HepG2 (cell line): Measurements from ENCODE around the gene IGFBP5. TPM values are rescaled to one million over a fixed set of nuclear protein-coding genes. Genes with fewer than 3 reads are reported as not detected.

Experiments used
- AGO1 ChIP-seq: fragments of 200-400 bp; formaldehyde crosslinking; IDR thresholded peaks from 2 replicates; pipeline ENCODE4 v1.6.1; 2017; ENCODE audit warnings: mild to moderate bottlenecking, low read depth, low read length, moderate library complexity; ENCODE audit not compliant: poor library complexity, severe bottlenecking
- ARNTL ChIP-seq: sonication (generic); formaldehyde crosslinking; IDR thresholded peaks from 2 replicates; pipeline ENCODE4 v1.4.0; 2020; ENCODE audit warnings: mild to moderate bottlenecking, missing genetic modification reagents
- CENPX ChIP-seq: sonication (generic); formaldehyde crosslinking; IDR thresholded peaks from 2 replicates; pipeline ENCODE4 v1.9.0; 2021; ENCODE audit warnings: mild to moderate bottlenecking, missing genetic modification reagents, moderate library complexity
- DDIT3 ChIP-seq: sonication (generic); formaldehyde crosslinking; IDR thresholded peaks from 2 replicates; pipeline ENCODE4 v1.4.0; 2020; ENCODE audit warnings: mild to moderate bottlenecking, missing genetic modification reagents
- FOSL1 ChIP-seq: sonication (generic); formaldehyde crosslinking; IDR thresholded peaks from 2 replicates; pipeline ENCODE4 v1.9.0; 2021; ENCODE audit warnings: missing genetic modification reagents, borderline replicate concordance
- GTF2F1 ChIP-seq: fragments of 150-350 bp; IDR thresholded peaks from 2 replicates; pipeline ENCODE4 v1.6.1; 2014; ENCODE audit warnings: low read length
- IKZF1 ChIP-seq: fragments of 450-650 bp; IDR thresholded peaks from 2 replicates; pipeline ENCODE4 v1.7.1; 2016
- IKZF4 ChIP-seq: sonication (generic); formaldehyde crosslinking; IDR thresholded peaks from 2 replicates; pipeline ENCODE4 v1.5.1; 2020; ENCODE audit warnings: borderline replicate concordance, mild to moderate bottlenecking, low read depth, missing genetic modification reagents; ENCODE audit errors: not compliant biosample characterization
- KAT7 ChIP-seq: IDR thresholded peaks from 2 replicates; pipeline ENCODE4 v1.6.1; 2018; ENCODE audit warnings: borderline replicate concordance, missing compliant biosample characterization
- NFE2L1 ChIP-seq: sonication (generic); formaldehyde crosslinking; IDR thresholded peaks from 2 replicates; pipeline ENCODE4 v1.4.0; 2020; ENCODE audit warnings: missing genetic modification reagents, mild to moderate bottlenecking, borderline replicate concordance
- POLR2AphosphoS2 ChIP-seq: IDR thresholded peaks from 2 replicates; pipeline ENCODE4 v1.6.1; 2011; ENCODE audit warnings: low read depth, low read length, improper control_type of control experiment
- PRPF4 ChIP-seq: fragments of 200-400 bp; formaldehyde crosslinking; IDR thresholded peaks from 2 replicates; pipeline ENCODE4 v1.6.1; 2016; ENCODE audit warnings: low read length, low read depth; ENCODE audit not compliant: poor library complexity, severe bottlenecking
- REPIN1 ChIP-seq: sonication (generic); formaldehyde crosslinking; IDR thresholded peaks from 2 replicates; pipeline ENCODE4 v1.8.0; 2022; ENCODE audit warnings: missing genetic modification reagents, low read depth, mild to moderate bottlenecking, borderline replicate concordance
- SALL1 ChIP-seq: sonication (generic); formaldehyde crosslinking; IDR thresholded peaks from 2 replicates; pipeline ENCODE4 v1.8.0; 2022; ENCODE audit warnings: mild to moderate bottlenecking, missing genetic modification reagents
- SMC3 ChIP-seq: IDR thresholded peaks from 2 replicates; pipeline ENCODE4 v1.6.1; 2011; ENCODE audit warnings: low read length, improper control_type of control experiment
- TBP ChIP-seq: sonication (generic); formaldehyde crosslinking; IDR thresholded peaks from 2 replicates; pipeline ENCODE4 v1.5.0; 2020; ENCODE audit warnings: missing genetic modification reagents
- TGIF2 ChIP-seq: IDR thresholded peaks from 2 replicates; pipeline ENCODE4 v1.6.1; 2016; ENCODE audit warnings: control low read depth, missing compliant biosample characterization
- TRIM22 ChIP-seq: fragments of 450-650 bp; IDR thresholded peaks from 2 replicates; pipeline ENCODE4 v1.6.1; 2017
- ZBED4 ChIP-seq: sonication (generic); formaldehyde crosslinking; IDR thresholded peaks from 2 replicates; pipeline ENCODE4 v1.4.0; 2020; ENCODE audit warnings: missing genetic modification reagents, borderline replicate concordance
- ZBTB38 ChIP-seq: sonication (generic); formaldehyde crosslinking; IDR thresholded peaks from 2 replicates; pipeline ENCODE4 v1.5.1; 2020; ENCODE audit warnings: mild to moderate bottlenecking, missing genetic modification reagents
- ZFP37 ChIP-seq: sonication (generic); formaldehyde crosslinking; IDR thresholded peaks from 2 replicates; pipeline ENCODE4 v1.4.0; 2020; ENCODE audit warnings: missing genetic modification reagents, borderline replicate concordance
- ZNF382 ChIP-seq: sonication (generic); formaldehyde crosslinking; IDR thresholded peaks from 2 replicates; pipeline ENCODE4 v1.5.0; 2020; ENCODE audit warnings: missing genetic modification reagents, mild to moderate bottlenecking, borderline replicate concordance
- ZNF513 ChIP-seq: sonication (generic); formaldehyde crosslinking; conservative IDR thresholded peaks from 2 replicates; pipeline ENCODE4 v1.5.0; 2020; ENCODE audit warnings: missing genetic modification reagents
- ZNF598 ChIP-seq: sonication (generic); formaldehyde crosslinking; IDR thresholded peaks from 2 replicates; pipeline ENCODE4 v1.5.1; 2020; ENCODE audit warnings: mild to moderate bottlenecking, missing genetic modification reagents, borderline replicate concordance
- ZNF776 ChIP-seq: sonication (generic); formaldehyde crosslinking; IDR thresholded peaks from 2 replicates; pipeline ENCODE4 v1.4.0; 2020; ENCODE audit warnings: mild to moderate bottlenecking, missing genetic modification reagents
- polyA plus RNA-seq, 8 experiments: library from polyadenylated mRNA; depleted of rRNA in 3 of 8; stranded (reverse) in 7 of 8; unstranded in 1 of 8; fragments of >200 nt; fragmentation: Illumina TruSeq in 4 of 8; extraction: Trizol in 4 of 8; gene quantifications; 2 replicates each; pipeline versions ENCODE4 v1.2.1 to v1.2.3, GENCODE V29; 2011 to 2016; ENCODE audit warnings: low read depth in 4 of 8, missing spikeins in 1 of 8, mixed read lengths in 1 of 8; ENCODE audit not compliant: insufficient read depth in 1 of 8
- total RNA-seq, 5 experiments: library from RNA; depleted of rRNA; stranded (reverse); fragments of >200 nt; fragmentation: Illumina TruSeq; extraction: Trizol; gene quantifications; 2 replicates each; pipeline ENCODE4 v1.2.3, GENCODE V29; 2016; ENCODE audit warnings: low read depth in 1 of 5

Gene IGFBP5
- total and polyA plus RNA-seq, 2 of the 13 experiments (the other 11 are each of a cell fraction or from before 2014, with no cell fraction given) = 0.15 TPM; not detected in 1

GRCh38 chr2:216661639-216662375 lies 33.5 kb downstream of the IGFBP5 start (continued):
- TF ChIP-seq ZBED4 = no peak
- TF ChIP-seq TGIF2 = no peak
- peak; percentile 90 for TF ChIP-seq ZBTB38 (CRISPR knock-in tag)
- TF ChIP-seq ZNF776 = no peak
- no peak for TF ChIP-seq TRIM22
- no peak for TF ChIP-seq POLR2AphosphoS2
- no peak for TF ChIP-seq FOSL1 (CRISPR knock-in tag)
- no peak for TF ChIP-seq IKZF4 (CRISPR knock-in tag)
- no peak for TF ChIP-seq NFE2L1 (CRISPR knock-in tag)
- no peak for TF ChIP-seq ZFP37 (CRISPR knock-in tag)
- TF ChIP-seq AGO1 = no peak
- TF ChIP-seq ZNF382 (CRISPR knock-in tag) = no peak
- TF ChIP-seq PRPF4 = no peak
- TF ChIP-seq KAT7 (CRISPR knock-in tag) = no peak
- TF ChIP-seq IKZF1 = no peak
- no peak for TF ChIP-seq ARNTL (CRISPR knock-in tag)
- no peak for TF ChIP-seq ZNF598 (CRISPR knock-in tag)
- TF ChIP-seq REPIN1 (CRISPR knock-in tag) = no peak
- TF ChIP-seq GTF2F1 = no peak
- TF ChIP-seq CENPX (CRISPR knock-in tag) = no peak
- TF ChIP-seq SALL1 = 0 out of 2 replicates have a peak, but pooled peaks have one; percentile 13
- no peak for TF ChIP-seq TBP (CRISPR knock-in tag)
- no peak for TF ChIP-seq ZNF513
- no peak for TF ChIP-seq DDIT3 (CRISPR knock-in tag)
- TF ChIP-seq SMC3 = peak; percentile 64
